HG03025 (cell line): ENCODE measurements around the gene ADCY4.
"Not testable (repeated sequence)": the region's sequence is repeated elsewhere in the genome, so short reads cannot be mapped to it uniquely, and the experiment has no call there.

ENCODE experiments used
- ATAC-seq: cut with Tn5 transposase; IDR thresholded peaks from one replicate; pipeline ENCODE4 v1.9.1; 2021; ENCODE audit warnings: mild to moderate bottlenecking, moderate library complexity; ENCODE audit not compliant: unreplicated experiment, low FRiP score

ADCY4 gene

DNA sequence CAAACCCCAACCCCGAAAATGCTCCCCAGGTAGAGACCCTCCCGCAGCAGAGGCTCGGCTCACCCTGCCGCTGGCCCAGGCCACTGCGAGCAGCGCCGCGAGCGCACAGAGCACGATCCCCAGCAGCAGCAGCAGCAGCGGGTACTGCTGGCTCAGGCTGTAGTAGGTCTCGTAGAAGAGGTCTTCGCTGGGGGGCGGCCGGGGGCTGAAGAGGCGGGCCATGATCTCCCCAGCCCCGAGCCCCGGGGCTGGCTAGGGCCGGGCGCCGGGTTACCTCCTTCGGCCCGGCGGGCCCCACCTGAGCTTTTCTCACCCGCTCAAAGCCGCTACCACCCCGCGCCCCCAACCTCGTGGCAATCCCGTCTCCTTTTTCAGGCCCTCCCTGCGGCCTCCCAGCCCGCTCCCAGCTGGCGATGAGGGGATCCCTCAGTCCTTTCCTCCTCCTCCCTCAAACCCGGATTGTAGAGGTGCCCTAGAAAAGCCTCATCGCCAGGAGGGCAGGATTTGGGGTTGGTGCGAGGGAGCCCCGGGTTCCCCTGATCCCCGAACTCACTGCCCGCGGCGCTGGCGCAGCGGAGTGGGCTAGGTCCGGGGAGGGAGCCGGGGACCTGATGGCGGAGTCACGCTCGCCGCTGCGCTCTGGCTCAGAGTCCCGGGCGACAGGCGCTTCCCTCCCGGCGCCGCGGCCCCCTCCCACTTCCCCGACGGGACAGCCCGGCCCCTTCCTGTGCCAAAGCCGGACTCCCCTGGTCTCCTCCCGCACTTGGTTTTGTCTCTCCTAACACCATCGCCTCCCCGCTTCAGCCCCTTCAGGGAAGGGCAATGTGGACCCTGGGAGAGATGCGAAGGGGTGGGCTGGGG, at the start of gene ADCY4:
Gene ADCY4 (minus strand): TSS at position 641 of the 861 bp plus-strand sequence. CDS start 419 bp downstream, at position 222.
- ATAC-seq = no peak

DNA sequence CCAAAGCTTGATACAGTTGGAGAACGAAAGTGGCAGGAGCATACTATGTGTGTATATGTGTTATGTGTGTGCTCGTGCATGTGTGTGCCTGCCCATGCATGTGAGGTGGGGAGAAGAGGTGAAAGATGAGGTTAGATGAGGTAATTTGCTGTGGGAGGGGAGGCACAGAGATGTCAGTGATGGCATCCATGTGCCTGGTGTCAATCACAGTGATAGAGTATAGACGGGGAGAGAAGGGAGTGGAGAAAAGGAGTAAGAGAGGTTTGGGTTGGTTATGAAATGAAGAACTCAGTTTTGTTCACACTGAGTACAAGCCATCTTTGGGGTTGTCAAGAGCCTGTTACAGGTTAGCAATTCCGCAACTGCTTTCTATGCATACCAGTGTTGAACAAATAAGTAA, 49.3 kb upstream of the ADCY4 start:
- ATAC-seq = no peak

DNA sequence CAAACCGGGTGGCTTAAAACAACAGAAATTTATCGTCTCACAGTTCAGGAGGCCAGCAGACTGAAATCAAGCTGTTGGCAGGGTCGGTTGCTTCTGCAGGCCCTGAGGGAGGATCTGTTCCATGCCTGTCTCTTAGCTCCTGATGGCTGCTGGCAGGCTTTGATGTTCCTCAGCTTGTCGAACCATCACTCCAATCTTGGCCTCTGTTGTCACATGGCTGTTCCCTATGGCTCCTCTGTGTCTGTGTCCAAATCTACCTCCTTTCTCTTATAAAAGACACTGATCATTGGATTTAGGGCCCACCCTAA, 47.1 kb upstream of the ADCY4 start:
- no peak for ATAC-seq

DNA sequence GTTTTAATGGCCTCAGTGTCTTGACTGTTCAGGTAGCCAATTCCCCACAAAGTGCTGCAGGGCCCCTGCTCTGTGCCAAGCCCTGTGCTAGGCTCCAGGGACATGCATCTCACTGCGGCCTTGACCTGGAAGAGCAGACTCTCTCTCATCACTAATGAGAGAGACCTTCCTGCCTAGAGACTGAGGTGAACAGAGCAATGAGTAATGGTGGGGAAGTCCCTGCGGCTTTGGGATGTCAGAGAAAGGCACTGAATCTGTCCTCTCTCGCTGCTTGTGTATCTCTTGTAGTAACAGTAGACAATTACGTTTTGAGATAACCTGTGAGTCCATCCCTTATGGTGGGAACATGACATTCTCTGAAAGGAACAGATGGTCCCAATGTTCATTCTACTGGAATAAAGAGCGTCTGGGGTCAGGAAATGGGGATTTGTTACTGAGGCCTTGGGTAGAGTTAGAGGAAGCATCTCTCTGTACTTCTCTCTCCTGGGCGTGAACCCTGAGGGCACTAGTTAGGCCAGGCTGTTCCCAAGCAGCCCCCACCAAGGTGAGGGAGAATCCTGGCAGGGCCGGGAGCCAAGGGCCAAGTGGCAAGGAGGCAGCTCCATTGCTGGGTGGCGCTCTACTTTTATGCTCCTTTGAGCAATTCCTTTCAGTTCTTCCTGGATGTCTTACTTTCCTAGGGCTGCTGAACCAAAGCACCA, 46.6 kb upstream of the ADCY4 start:
- no peak for ATAC-seq

DNA sequence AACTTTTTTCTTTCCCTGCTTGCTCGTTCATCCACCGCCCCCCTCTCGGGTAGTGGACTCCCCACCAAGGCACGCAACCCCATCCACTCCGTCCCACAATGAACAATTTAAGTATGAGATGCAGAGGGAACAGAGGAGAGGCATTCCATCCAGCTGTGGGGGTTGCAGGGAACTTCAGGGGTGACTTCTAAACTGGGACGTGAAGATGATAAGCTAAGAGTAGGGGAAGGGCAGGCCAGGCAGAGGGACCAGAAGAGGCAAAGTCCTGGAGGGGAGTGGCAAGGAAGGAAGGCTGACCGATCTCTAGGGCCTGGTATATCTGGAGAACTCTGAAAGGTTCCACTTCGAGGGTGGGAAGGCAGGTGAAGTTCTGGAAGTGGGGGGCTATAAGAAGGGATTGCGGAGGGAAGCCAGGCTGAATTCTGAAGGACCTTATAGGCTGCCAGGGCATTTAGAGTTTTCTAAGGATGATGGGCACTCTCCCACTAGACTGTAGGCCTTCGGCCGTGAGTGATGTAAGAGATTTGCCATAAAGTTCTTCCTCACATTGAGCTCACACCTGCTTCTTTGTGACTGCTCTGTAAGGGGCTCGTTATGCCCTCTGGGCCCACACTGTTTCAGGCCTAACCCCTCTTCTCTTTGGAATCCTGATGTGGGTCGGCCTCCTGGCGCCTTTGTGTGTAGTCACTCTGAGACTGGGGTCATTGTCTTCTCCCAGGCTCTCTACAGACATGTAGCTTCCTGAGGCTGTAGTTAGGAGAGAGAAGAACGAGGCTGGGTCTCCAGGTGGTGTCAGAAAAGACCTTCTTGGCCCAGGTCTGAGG, 45.2 kb upstream of the ADCY4 start:
- no peak for ATAC-seq

DNA sequence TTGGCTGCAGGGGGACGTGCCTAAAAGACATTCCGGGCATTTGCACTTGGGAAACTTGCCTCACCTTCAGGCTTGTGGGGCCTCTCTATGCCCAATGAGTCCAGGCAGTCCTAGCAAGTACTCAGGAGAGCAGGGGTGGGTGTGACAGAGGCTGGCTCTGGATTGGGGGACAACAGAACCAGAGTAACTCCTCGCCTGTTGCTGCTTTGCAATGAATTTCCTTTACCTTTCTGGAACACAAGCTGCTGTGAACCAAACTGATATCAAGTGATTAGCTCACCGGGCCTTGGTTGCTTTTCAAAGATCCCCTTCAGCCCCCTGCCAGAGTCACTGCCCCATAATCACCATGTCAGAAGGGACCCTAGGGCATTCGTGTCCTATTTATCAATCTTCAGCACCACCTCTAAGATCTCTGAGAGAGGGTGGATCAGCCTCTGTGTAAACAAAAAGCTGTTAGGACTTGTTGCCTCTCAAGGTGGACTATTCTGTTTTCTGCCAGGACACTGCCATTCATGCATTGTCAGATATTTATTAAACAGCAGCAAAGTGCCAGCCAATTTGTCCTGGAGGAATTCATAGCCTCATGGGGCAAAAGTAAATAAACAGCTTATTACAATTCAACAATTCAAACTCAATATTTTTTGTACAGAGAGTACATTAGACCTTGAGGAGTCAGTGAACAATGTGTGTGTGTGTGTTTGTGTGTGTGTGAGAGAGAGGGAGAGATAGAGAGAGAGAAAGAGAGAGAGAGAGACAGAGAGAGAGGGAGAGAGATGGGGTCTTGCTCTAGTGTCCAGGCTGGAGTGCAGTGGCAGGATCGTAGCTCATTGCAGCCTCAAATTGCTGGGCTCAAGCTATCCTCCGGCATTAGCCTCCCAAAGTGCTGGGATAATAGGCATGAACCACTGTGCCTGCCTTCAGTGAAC, 44.4 kb upstream of the ADCY4 start:
- ATAC-seq = no peak

DNA sequence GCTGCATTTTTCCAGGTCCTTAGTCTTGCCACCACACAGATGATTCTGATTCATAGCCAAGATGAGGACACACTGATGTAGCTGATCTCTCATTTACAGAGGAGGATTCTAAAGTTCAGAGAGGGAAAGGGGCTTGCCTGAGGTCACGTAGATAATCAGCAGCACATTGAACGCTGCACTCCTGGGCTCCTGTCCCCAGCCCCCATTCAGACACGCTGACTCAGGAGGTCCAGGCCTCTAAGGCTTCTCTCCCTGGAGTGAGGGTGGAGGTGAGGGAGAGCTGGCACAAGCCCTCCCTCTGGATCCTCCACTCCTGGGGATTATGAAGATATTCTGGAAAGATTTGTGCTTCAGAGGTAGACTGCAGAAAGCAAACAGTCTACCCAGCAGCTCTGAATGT, 43.5 kb upstream of the ADCY4 start:
- ATAC-seq = no peak

DNA sequence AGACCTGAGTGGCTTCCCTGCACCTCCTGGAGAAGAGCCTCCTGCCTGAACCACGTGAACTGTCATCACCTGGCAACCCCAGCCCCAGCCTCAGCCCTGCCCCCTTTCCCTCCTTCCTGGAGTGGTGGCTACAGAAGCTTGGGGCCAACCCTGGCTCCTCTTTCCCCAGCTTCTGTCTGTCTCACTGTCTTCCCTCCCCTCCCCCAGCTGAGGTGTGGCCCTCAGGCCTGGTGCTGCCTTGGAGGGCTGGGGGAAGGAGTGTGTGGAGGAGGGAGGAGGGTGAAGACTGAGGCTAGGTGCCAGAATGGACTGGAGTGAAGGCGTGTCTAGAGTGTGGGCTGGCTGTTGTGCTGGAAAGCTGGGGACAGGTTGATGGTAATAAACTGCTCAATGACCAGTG, 42.8 kb upstream of the ADCY4 start:
- no peak for ATAC-seq

DNA sequence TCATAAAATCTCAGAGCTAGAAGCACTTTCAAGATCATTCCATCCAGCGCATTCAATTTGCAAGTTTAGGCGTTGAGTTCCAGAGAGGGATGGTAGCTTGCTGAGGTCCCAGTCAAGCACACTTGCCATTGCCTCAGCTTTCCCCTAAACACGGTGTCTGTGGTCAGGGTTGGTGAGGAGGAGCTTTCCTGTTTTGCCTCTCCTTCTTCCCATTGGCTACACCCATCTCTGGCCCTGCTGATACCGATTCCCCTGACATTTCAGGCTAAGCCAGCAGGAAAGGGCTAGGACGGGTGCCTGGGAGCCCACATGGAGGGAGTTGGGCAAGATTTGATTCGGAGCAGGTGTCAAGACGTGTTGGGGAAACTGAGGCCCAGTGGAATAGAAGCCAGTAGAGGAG, 42.3 kb upstream of the ADCY4 start:
- ATAC-seq = no peak

DNA sequence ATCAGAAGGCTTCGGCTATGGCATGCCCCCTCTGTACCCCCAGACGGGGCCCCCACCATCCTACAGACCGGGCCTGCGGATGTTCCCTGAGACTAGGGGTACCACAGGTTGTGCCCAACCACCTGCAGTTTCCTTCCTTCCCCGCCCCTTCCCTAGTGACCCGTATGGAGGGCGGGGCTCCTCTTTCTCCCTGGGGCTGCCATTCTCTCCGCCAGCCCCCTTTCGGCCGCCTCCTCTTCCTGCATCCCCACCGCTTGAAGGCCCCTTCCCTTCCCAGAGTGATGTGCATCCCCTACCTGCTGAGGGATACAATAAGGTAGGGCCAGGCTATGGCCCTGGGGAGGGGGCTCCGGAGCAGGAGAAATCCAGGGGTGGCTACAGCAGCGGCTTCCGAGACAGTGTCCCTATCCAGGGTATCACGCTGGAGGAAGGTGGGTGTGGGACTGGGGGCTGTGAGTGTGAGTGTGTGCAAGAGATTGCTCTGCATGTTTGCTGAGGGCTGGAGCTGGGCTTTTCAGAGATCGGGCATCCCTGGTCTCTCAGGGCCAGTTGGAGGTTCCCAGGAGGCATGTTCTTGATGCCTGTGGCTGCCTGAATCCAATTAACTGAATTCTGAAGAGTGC, 41.7 kb upstream of the ADCY4 start:
- no peak for ATAC-seq

DNA sequence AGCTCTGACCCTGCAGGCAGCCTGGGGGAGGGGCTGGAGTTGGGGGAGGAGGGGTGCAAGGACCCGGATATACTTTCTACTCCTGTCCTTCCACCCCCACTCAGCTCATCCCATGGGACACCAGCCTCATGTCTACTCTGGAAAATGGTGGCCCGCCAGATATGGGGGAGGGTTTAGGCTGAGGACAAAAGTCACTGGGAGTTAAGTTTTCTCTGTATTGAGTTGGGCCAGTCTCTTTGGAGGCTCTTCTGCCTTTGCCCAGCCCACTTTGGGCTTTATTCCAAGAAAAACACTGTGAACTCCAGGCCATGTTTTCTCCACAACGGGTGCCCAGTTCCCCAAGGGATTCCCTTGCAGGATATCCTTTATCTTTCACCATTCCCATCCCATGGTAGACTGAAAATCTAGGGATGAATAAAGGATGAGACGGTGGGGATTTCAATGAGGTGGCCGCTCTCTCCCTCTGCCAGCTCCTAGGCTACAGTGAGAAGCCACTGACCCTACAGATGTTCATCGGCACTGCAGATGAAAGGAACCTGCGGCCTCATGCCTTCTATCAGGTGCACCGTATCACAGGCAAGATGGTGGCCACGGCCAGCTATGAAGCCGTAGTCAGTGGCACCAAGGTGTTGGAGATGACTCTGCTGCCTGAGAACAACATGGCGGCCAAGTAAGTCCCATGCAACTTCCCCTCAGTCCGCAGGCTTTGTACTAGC, 38.0 kb upstream of the ADCY4 start:
- no peak for ATAC-seq

DNA sequence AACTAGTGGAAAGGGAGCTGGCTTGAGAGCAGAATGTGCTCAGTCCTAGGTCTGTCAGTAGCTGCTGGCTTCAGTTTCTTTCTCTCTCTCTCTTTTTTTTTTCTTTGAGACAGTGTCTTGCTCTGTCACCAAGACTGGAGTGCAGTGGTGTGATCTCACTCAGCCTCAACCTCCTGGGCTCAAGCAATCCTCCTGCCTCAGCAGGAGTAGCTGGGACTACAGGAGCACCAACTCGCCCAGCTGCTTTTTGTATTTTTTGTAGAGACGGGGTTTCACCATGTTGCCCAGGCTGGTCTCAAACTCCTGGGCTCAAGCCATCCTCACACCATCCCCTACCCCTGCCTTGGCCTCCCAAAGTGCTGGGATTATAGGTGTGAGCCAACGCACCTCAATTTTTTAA, 36.7 kb upstream of the ADCY4 start:
- ATAC-seq = not testable (repeated sequence)

DNA sequence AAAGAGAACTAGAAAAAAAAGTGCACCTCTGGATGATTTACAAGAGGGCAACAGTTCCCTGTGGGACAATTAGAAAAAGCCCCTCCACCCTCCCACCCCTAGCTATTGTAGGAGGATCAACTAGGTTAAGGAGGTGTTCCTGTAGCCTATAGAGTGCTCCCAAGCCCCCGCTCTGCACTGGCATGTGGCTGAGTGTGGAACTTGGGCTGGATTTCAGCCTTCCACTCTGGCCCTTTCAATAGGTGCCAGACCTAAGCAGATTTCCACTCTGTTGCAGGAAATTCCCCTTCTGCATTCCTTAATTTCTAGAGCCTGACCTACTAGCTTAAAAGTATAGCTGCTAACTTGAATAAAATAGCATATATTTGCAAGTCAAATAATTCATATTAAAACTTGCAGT, 35.9 kb upstream of the ADCY4 start:
- no peak for ATAC-seq

DNA sequence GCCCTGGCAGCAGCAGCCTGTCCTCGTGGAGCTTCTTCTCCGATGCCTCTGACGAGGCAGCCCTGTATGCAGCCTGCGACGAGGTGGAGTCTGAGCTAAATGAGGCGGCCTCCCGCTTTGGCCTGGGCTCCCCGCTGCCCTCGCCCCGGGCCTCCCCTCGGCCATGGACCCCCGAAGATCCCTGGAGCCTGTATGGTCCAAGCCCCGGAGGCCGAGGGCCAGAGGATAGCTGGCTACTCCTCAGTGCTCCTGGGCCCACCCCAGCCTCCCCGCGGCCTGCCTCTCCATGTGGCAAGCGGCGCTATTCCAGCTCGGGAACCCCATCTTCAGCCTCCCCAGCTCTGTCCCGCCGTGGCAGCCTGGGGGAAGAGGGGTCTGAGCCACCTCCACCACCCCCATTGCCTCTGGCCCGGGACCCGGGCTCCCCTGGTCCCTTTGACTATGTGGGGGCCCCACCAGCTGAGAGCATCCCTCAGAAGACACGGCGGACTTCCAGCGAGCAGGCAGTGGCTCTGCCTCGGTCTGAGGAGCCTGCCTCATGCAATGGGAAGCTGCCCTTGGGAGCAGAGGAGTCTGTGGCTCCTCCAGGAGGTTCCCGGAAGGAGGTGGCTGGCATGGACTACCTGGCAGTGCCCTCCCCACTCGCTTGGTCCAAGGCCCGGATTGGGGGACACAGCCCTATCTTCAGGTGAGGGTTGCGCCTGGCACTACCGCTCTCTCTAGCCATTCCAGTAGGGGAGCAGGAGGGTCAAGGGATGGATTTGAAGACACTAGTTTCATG, 35.2 kb upstream of the ADCY4 start:
- ATAC-seq = no peak

DNA sequence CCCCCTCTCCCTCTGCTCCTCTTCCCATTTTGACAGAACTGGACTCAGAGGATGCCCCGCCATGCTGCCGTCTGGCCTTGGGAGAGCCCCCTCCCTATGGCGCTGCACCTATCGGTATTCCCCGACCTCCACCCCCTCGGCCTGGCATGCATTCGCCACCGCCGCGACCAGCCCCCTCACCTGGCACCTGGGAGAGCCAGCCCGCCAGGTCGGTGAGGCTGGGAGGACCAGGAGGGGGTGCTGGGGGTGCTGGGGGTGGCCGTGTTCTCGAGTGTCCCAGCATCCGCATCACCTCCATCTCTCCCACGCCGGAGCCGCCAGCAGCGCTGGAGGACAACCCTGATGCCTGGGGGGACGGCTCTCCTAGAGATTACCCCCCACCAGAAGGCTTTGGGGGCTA, 34.6 kb upstream of the ADCY4 start:
- no peak for ATAC-seq

DNA sequence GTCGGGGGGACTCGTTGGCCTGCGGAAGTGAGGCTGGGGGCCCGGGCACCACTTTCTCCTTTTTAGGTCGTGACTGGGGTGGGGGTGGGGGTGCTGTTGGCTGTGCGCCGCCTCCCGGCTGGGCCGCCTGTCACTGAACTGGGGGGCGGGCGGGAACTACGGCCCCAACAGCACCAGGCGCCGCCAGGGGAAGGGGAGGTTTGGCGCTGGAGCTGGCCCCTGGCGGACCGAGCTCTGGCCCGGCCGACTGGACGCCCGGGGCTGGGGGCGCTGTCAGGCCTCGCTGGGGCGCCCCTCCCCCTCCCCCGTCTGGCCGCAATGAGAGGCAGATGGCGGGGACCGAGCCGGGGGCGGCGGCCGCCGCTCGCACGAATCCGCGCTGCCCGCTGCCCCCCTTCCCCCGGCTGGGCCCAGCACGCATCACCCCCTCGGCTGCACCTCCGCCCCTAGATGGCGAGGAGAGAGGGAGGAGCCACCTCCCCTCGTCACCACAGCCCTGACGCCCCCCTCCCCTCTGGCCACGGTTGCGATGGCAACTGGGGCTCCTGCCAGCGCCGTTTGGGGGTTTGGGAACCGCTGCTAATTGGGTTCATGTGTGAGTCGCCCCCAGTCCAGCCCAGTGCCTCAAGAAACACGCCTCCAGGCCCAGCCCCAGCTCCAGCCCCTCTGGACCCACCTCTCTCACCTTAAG, 33.8 kb upstream of the ADCY4 start:
- no peak for ATAC-seq

DNA sequence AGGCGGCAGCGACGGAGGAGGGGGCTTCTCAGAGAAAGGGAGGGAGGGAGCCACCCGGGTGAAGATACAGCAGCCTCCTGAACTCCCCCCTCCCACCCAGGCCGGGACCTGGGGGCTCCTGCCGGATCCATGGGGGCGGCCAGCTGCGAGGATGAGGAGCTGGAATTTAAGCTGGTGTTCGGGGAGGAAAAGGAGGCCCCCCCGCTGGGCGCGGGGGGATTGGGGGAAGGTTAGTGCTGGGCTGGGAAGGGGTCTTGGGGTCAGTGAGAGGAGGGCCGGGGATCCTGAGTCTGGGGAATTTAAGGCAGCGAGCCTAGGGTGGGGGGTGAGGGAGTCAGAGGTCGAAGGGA, 33.3 kb upstream of the ADCY4 start:
- ATAC-seq = no peak
